Stimulated activated CD8-positive, alpha-beta memory T cell treated with anti-CD3 and anti-CD28 coated beads, Interleukin-7, amount 100 ng/mL, for 1 hour (primary cell): Measurements from ENCODE around the gene KIAA0586.
"Not testable (repeated sequence)": the region's sequence is repeated elsewhere in the genome, so short reads cannot be mapped to it uniquely, and the experiment has no call there.

Experiments
- DNase-seq, 2 donors: peaks; one replicate each; pipeline ENCODE4 v3.0.0-alpha.2; 2020; ENCODE audit warnings: low read depth in 2 of 2

Gene KIAA0586

GRCh38 chr14:58427281-58428117 is at the start of gene KIAA0586, which contains the start of gene TIMM9:
KIAA0586 (plus strand) TSS chr14:58427719; CDS start chr14:58428265, 546 bp downstream.
TIMM9 (minus strand) TSS chr14:58427531; CDS start chr14:58411945, 15,586 bp downstream.
- DNase-seq, result peak; percentile 89 to 91

- DNase-seq, result no peak
Measured at GRCh38 chr14:58390830-58391229, 36.7 kb upstream of the KIAA0586 start.

- DNase-seq, result no peak
Measured at GRCh38 chr14:58395562-58395811, 32.0 kb upstream of the KIAA0586 start.

GRCh38 chr14:58395812-58396788 is 31.4 kb upstream of the KIAA0586 start, which contains the start of gene TOMM20L:
TOMM20L (plus strand) TSS chr14:58395930; CDS start chr14:58395958, 28 bp downstream.
- DNase-seq, result peak; percentile 46

- no peak for DNase-seq
Measured at GRCh38 chr14:58397156-58397555, 30.4 kb upstream of the KIAA0586 start.

GRCh38 chr14:58398495-58398894 is 29.0 kb upstream of the KIAA0586 start:
- no peak for DNase-seq

- no peak for DNase-seq
Measured at GRCh38 chr14:58398895-58399294, 28.6 kb upstream of the KIAA0586 start.

GRCh38 chr14:58401587-58401986 is 25.9 kb upstream of the KIAA0586 start:
- no peak for DNase-seq

- DNase-seq, result no peak
Measured at GRCh38 chr14:58408681-58409215, 18.8 kb upstream of the KIAA0586 start.

GRCh38 chr14:58414845-58415244 is 12.7 kb upstream of the KIAA0586 start:
- DNase-seq, result no peak

- DNase-seq, result no peak
Measured at GRCh38 chr14:58415636-58416547, 11.6 kb upstream of the KIAA0586 start.

GRCh38 chr14:58416934-58417333 is 10.6 kb upstream of the KIAA0586 start:
- not testable (repeated sequence) for DNase-seq

GRCh38 chr14:58426670-58427280 is 744 bp upstream of the KIAA0586 start:
- peak; percentile 7 to 27 for DNase-seq

GRCh38 chr14:58428118-58428683 is 682 bp downstream of the KIAA0586 start:
- no peak for DNase-seq

- no peak for DNase-seq
Measured at GRCh38 chr14:58430156-58430555, 2.6 kb downstream of the KIAA0586 start.

- DNase-seq, result no peak
Measured at GRCh38 chr14:58439476-58439875, 12.0 kb downstream of the KIAA0586 start.

GRCh38 chr14:58444627-58445026 is 17.1 kb downstream of the KIAA0586 start:
- DNase-seq, result no peak

GRCh38 chr14:58455593-58456265 is 28.2 kb downstream of the KIAA0586 start:
- DNase-seq, result no peak

GRCh38 chr14:58460772-58461171 is 33.3 kb downstream of the KIAA0586 start:
- no peak for DNase-seq

- no peak for DNase-seq
Measured at GRCh38 chr14:58463147-58463546, 35.6 kb downstream of the KIAA0586 start.
